HEK293 (cell line): ENCODE data around the gene EXOC2.

ENCODE experiments used
- CTCF ChIA-PET: fragments of 350-600 bp; formaldehyde crosslinking; extraction: SDS; loops from one replicate; lab custom pipeline; 2021; ENCODE audit warnings: antibody characterized with exemption; lab: Yijun Ruan, JAX
- POLR2A ChIA-PET: fragments of 300-600 bp; formaldehyde crosslinking; extraction: SDS; loops from one replicate; lab custom pipeline; 2020; ENCODE audit warnings: antibody characterized with exemption, inconsistent platforms; lab: Yijun Ruan, JAX
- H3K27ac ChIP-seq: fragments of 200-500 bp; sonication (Bioruptor generic); 2 replicates; pipeline ENCODE4 v1.5.1; 2014; ENCODE audit warnings: low read depth, low read length, control low read depth, inconsistent platforms; ENCODE audit errors: extremely low read depth
- H3K36me3 ChIP-seq, 2 experiments: fragments of 200-500 bp in 1 of 2; sonication (Bioruptor generic) in 1 of 2; 1 replicate in 1 of 2; 2 replicates in 1 of 2; pipeline ENCODE4 v1.5.1; 2014 to 2017; ENCODE audit warnings: inconsistent platforms in 2 of 2, low read length in 2 of 2; ENCODE audit not compliant: control insufficient read depth in 2 of 2, insufficient read depth in 1 of 2
- H3K4me1 ChIP-seq: fragments of 200-500 bp; sonication (Bioruptor generic); 2 replicates; pipeline ENCODE4 v1.5.1; 2014; ENCODE audit warnings: mild to moderate bottlenecking, low read length, inconsistent platforms; ENCODE audit not compliant: control insufficient read depth, insufficient read depth
- H3K4me3 ChIP-seq: 2 replicates; pipeline ENCODE4 v1.5.1; 2011; ENCODE audit warnings: low read depth, mild to moderate bottlenecking, control low read depth, low read length, moderate library complexity
- H3K9me3 ChIP-seq: fragments of 200-500 bp; sonication (Bioruptor generic); 2 replicates; pipeline ENCODE4 v1.5.1; 2014; ENCODE audit warnings: low read depth, low read length, inconsistent platforms; ENCODE audit not compliant: control insufficient read depth, insufficient read depth
- FEZF1 ChIP-seq: fragments of 450-650 bp; formaldehyde crosslinking; IDR thresholded peaks from 2 replicates; pipeline ENCODE4 v1.5.1; 2016; ENCODE audit warnings: missing biosample characterization, missing genetic modification characterization
- WT1 ChIP-seq: fragments of 450-650 bp; formaldehyde crosslinking; IDR thresholded peaks from 2 replicates; pipeline ENCODE4 v1.5.1; 2016; ENCODE audit warnings: missing biosample characterization, missing genetic modification characterization
- YY2 ChIP-seq: fragments of 450-650 bp; formaldehyde crosslinking; IDR thresholded peaks from 2 replicates; pipeline ENCODE4 v1.5.1; 2016; ENCODE audit warnings: missing biosample characterization, missing genetic modification characterization
- ZNF169 ChIP-seq: fragments of 450-650 bp; formaldehyde crosslinking; IDR thresholded peaks from 2 replicates; pipeline ENCODE4 v1.5.1; 2016; ENCODE audit warnings: missing biosample characterization, missing genetic modification characterization
- ZNF24 ChIP-seq: fragments of 450-650 bp; formaldehyde crosslinking; IDR thresholded peaks from 2 replicates; pipeline ENCODE4 v1.5.1; 2016; ENCODE audit warnings: missing biosample characterization, missing genetic modification characterization
- ZNF623 ChIP-seq: fragments of 450-650 bp; formaldehyde crosslinking; IDR thresholded peaks from 2 replicates; pipeline ENCODE4 v1.5.1; 2016; ENCODE audit warnings: missing biosample characterization, missing genetic modification characterization
- ZNF629 ChIP-seq: fragments of 450-650 bp; formaldehyde crosslinking; IDR thresholded peaks from 2 replicates; pipeline ENCODE4 v1.5.1; 2017; ENCODE audit warnings: missing biosample characterization, missing genetic modification characterization
- ZNF670 ChIP-seq: fragments of 450-650 bp; formaldehyde crosslinking; IDR thresholded peaks from 2 replicates; pipeline ENCODE4 v1.5.1; 2016; ENCODE audit warnings: missing biosample characterization, missing genetic modification characterization, low read depth
- ZNF701 ChIP-seq: fragments of 450-650 bp; formaldehyde crosslinking; IDR thresholded peaks from 2 replicates; pipeline ENCODE4 v1.5.1; 2016; ENCODE audit warnings: missing biosample characterization, missing genetic modification characterization
- ZNF776 ChIP-seq: fragments of 450-650 bp; formaldehyde crosslinking; IDR thresholded peaks from 2 replicates; pipeline ENCODE4 v1.5.0; 2017; ENCODE audit warnings: missing biosample characterization, missing genetic modification characterization, borderline replicate concordance
- TF ChIP-seq, protein P1 (sequence below): fragments of 450-650 bp; formaldehyde crosslinking; IDR thresholded peaks from 2 replicates; pipeline ENCODE4 v1.5.1; 2016; ENCODE audit warnings: missing biosample characterization, missing genetic modification characterization
- TF ChIP-seq, protein P2 (sequence below): fragments of 450-650 bp; formaldehyde crosslinking; conservative IDR thresholded peaks from 2 replicates; pipeline ENCODE4 v1.5.1; 2016; ENCODE audit warnings: low read depth, missing biosample characterization, missing genetic modification characterization
- TF ChIP-seq, protein P3 (sequence below): fragments of 450-650 bp; formaldehyde crosslinking; IDR thresholded peaks from 2 replicates; pipeline ENCODE4 v1.5.1; 2016; ENCODE audit warnings: missing biosample characterization, missing genetic modification characterization
- TF ChIP-seq, protein P4 (sequence below): fragments of 450-650 bp; formaldehyde crosslinking; IDR thresholded peaks from 2 replicates; pipeline ENCODE4 v1.5.1; 2016; ENCODE audit warnings: missing biosample characterization, missing genetic modification characterization

The EXOC2 gene

DNA sequence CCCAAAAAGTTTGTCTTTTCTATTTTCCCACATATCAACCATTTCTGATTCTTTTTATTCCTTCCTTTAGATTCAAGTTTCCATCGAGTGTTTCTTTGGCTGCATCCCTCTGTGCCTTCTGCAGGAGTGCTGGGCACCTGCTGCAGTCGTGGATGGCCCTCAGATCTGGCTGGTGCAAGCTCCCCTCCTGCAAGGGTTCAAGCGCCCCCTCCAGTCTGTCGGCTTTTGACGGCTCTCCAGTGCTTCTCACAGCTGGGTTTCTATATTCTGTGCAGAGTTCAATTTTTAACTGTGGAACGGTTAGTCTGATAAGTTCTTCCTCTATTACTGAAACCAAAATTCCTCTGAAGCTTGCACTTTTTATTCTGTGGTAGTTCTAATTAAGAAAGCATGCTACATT lies 168.1 kb downstream of the EXOC2 start (continued):
- TF ChIP-seq, protein P1, sequence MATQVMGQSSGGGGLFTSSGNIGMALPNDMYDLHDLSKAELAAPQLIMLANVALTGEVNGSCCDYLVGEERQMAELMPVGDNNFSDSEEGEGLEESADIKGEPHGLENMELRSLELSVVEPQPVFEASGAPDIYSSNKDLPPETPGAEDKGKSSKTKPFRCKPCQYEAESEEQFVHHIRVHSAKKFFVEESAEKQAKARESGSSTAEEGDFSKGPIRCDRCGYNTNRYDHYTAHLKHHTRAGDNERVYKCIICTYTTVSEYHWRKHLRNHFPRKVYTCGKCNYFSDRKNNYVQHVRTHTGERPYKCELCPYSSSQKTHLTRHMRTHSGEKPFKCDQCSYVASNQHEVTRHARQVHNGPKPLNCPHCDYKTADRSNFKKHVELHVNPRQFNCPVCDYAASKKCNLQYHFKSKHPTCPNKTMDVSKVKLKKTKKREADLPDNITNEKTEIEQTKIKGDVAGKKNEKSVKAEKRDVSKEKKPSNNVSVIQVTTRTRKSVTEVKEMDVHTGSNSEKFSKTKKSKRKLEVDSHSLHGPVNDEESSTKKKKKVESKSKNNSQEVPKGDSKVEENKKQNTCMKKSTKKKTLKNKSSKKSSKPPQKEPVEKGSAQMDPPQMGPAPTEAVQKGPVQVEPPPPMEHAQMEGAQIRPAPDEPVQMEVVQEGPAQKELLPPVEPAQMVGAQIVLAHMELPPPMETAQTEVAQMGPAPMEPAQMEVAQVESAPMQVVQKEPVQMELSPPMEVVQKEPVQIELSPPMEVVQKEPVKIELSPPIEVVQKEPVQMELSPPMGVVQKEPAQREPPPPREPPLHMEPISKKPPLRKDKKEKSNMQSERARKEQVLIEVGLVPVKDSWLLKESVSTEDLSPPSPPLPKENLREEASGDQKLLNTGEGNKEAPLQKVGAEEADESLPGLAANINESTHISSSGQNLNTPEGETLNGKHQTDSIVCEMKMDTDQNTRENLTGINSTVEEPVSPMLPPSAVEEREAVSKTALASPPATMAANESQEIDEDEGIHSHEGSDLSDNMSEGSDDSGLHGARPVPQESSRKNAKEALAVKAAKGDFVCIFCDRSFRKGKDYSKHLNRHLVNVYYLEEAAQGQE (tag by site-specific recombination), result no peak
- TF ChIP-seq, protein P2, sequence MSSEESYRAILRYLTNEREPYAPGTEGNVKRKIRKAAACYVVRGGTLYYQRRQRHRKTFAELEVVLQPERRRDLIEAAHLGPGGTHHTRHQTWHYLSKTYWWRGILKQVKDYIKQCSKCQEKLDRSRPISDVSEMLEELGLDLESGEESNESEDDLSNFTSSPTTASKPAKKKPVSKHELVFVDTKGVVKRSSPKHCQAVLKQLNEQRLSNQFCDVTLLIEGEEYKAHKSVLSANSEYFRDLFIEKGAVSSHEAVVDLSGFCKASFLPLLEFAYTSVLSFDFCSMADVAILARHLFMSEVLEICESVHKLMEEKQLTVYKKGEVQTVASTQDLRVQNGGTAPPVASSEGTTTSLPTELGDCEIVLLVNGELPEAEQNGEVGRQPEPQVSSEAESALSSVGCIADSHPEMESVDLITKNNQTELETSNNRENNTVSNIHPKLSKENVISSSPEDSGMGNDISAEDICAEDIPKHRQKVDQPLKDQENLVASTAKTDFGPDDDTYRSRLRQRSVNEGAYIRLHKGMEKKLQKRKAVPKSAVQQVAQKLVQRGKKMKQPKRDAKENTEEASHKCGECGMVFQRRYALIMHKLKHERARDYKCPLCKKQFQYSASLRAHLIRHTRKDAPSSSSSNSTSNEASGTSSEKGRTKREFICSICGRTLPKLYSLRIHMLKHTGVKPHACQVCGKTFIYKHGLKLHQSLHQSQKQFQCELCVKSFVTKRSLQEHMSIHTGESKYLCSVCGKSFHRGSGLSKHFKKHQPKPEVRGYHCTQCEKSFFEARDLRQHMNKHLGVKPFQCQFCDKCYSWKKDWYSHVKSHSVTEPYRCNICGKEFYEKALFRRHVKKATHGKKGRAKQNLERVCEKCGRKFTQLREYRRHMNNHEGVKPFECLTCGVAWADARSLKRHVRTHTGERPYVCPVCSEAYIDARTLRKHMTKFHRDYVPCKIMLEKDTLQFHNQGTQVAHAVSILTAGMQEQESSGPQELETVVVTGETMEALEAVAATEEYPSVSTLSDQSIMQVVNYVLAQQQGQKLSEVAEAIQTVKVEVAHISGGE (tag by site-specific recombination), result no peak
- no peak for TF ChIP-seq ZNF623

DNA sequence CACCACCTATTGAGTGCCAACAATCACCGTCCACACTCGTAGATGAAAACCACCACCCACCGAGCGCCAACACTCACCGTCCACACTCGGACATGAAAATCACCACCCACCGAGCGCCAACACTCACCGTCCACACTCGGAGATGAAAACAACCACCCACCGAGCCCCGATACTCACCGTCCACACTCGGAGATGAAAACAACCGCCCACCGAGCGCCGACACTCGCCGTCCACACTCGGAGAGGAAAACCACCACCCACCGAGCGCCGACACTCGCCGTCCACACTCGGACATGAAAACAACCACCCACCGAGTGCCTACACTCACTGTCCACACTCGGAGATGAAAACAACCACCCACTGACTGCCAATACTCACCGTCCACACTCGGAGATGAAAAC lies 172.1 kb downstream of the EXOC2 start:
- no peaks in the 10 kb centered on the region for H3K9me3 ChIP-seq
- TF ChIP-seq WT1 (tag by site-specific recombination) (no peak), ZNF776 (tag by site-specific recombination) (no peak), YY2 (tag by site-specific recombination) (no peak), ZNF670 (tag by site-specific recombination) (no peak), ZNF24 (no peak), ZNF629 (no peak), ZNF169 (tag by site-specific recombination) (no peak), ZNF701 (tag by site-specific recombination) (no peak), FEZF1 (no peak)
- TF ChIP-seq, protein P3, sequence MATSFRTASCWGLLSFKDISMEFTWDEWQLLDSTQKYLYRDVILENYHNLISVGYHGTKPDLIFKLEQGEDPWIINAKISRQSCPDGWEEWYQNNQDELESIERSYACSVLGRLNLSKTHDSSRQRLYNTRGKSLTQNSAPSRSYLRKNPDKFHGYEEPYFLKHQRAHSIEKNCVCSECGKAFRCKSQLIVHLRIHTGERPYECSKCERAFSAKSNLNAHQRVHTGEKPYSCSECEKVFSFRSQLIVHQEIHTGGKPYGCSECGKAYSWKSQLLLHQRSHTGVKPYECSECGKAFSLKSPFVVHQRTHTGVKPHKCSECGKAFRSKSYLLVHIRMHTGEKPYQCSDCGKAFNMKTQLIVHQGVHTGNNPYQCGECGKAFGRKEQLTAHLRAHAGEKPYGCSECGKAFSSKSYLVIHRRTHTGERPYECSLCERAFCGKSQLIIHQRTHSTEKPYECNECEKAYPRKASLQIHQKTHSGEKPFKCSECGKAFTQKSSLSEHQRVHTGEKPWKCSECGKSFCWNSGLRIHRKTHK (tag by site-specific recombination), result no peak
- TF ChIP-seq, protein P4, sequence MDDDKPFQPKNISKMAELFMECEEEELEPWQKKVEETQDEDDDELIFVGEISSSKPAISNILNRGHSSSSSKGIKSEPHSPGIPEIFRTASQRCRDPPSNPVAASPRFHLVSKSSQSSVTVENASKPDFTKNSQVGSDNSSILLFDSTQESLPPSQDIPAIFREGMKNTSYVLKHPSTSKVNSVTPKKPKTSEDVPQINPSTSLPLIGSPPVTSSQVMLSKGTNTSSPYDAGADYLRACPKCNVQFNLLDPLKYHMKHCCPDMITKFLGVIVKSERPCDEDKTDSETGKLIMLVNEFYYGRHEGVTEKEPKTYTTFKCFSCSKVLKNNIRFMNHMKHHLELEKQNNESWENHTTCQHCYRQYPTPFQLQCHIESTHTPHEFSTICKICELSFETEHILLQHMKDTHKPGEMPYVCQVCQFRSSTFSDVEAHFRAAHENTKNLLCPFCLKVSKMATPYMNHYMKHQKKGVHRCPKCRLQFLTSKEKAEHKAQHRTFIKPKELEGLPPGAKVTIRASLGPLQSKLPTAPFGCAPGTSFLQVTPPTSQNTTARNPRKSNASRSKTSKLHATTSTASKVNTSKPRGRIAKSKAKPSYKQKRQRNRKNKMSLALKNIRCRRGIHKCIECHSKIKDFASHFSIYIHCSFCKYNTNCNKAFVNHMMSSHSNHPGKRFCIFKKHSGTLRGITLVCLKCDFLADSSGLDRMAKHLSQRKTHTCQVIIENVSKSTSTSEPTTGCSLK (tag by site-specific recombination), result no peak
- TF ChIP-seq, all 188 proteins: peak for 0
- CTCF ChIA-PET, result no interaction called here
- no peak overlapping the region for H3K4me3 ChIP-seq
- no peak overlapping the region for H3K27ac ChIP-seq
- POLR2A ChIA-PET, result no interaction called here
- H3K36me3 ChIP-seq, result peaks cover 0 to 17% of the 10 kb centered on the region in 2 experiments; a peak in 1 of 3 replicates
- no peaks in the 10 kb centered on the region for H3K4me1 ChIP-seq
